Stimulated activated CD8-positive, alpha-beta memory T cell treated with anti-CD3 and anti-CD28 coated beads, Interleukin-4, amount 100 ng/mL, for 4 hours (primary cell): ENCODE results near the gene XXYLT1.

Source experiments
- DNase-seq, 2 donors: peaks; one replicate each; pipeline ENCODE4 v3.0.0-alpha.2; 2020; ENCODE audit warnings: low read depth in 2 of 2, low spot score in 1 of 2

The XXYLT1 gene

DNA sequence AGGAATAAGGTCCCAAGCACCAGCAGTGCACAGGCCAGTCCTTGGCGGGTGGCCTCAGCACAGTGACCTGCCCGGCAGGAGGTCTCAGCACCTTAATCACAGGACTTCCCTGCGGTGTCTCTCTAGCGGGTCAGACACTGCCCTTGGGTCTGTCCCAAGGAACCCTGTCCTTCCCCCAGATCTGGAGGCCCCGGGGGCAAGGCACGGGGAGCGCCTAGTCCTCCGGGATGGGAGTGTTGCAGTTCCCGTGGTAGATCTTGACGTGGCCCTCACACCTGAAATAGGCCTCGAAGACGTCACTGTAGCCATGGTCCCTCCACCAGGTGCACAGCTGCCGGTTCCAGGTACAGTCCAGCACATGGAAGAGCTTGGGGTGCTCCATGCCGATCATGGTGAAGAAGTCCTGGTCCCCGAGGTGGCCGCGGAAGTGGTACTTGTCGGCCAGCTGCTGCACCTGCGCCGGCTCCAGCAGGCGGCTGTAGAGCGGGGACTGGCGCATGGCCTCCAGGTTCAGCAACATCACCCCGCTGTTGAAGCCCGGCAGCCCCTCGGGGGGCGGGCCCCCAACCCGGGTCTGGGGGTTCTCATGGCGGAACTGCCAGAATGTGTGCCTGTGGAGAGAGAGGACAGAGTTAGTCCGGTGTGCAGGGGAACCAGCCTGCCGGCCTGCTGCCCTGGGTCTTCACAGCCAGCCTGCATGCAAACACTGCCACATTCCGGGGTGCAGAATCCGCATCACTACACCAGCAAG, 201.3 kb downstream of the XXYLT1 start:
- DNase-seq = no peak

GRCh38 chr3:195068084-195069080, 202.6 kb downstream of the XXYLT1 start:
- DNase-seq = no peak

GRCh38 chr3:195066441-195066841, 204.5 kb downstream of the XXYLT1 start:
- no peak for DNase-seq

- DNase-seq = no peak
Measured at GRCh38 chr3:195065864-195066185, 205.1 kb downstream of the XXYLT1 start.

- no peak for DNase-seq
Measured at GRCh38 chr3:195065142-195065863, 205.7 kb downstream of the XXYLT1 start.

- no peak for DNase-seq
Measured at GRCh38 chr3:195064300-195064931, 206.5 kb downstream of the XXYLT1 start.

- no peak for DNase-seq
Measured at GRCh38 chr3:195063581-195064193, 207.3 kb downstream of the XXYLT1 start.

- no peak for DNase-seq
Measured at GRCh38 chr3:195062866-195063540, 208.0 kb downstream of the XXYLT1 start.

GRCh38 chr3:195061756-195062655, 209.0 kb downstream of the XXYLT1 start:
- no peak for DNase-seq

GRCh38 chr3:195060531-195061291, 210.2 kb downstream of the XXYLT1 start:
- DNase-seq = no peak

GRCh38 chr3:195060217-195060481, 210.8 kb downstream of the XXYLT1 start:
- no peak for DNase-seq

DNA sequence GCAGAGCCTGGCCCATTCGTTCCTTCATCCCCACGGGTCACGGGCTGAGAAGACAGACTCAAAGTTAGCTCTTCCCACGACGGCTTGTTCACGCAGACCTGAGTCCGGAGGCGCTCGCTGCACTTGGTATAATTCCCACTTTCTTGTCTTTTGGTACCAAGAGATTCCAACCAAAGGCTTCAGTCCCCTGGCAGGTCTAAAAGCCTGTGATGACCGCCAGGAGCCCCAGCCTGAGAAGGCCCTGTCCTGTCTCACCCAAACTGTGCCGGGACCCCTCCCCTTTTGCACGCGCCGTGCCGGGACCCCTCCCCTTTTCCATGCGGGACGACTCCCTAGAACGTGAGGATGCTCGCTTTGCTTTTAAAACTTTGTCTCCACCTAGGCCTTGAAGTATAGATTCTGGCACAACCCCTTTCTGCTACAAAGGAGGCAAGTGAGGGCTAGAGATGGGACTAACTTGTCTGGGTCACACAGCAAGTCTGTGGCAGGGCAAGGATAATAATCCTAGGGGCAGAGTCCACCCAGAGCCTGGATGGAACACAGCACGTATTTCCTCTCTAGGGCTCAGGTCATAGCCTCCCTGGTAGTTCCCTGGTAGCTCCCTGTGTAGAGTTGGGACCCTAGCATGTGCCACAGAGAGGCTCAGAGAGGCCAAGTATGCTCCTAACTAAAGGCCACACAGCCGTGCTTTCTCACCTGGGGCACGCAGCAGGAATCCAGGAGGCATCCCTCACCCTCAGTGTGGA, 211.3 kb downstream of the XXYLT1 start:
- DNase-seq = no peak

- no peak for DNase-seq
Measured at GRCh38 chr3:195059006-195059350, 212.0 kb downstream of the XXYLT1 start.

GRCh38 chr3:195058336-195059005, 212.5 kb downstream of the XXYLT1 start:
- no peak for DNase-seq

GRCh38 chr3:195057716-195058115, 213.2 kb downstream of the XXYLT1 start:
- no peak for DNase-seq

DNA sequence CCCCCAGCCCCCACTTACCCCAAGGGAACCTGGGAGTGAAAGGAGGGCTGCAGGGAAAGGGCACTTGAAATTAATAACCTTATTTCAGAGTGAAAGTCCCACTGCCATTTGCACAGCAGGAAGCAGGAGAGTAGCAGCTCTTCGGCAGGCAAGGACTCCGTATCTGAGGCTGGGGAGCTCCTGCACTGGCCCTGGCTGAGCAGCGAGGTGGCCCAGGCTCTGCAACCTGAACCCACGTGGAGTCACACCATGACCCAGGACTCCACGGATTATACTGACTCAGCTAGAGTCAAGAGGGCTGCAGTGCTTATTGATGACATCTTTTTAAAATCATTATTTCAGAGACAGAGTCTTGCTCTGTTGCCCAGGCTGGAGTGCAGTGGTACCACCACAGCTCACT, 214.5 kb downstream of the XXYLT1 start:
- DNase-seq = no peak

DNA sequence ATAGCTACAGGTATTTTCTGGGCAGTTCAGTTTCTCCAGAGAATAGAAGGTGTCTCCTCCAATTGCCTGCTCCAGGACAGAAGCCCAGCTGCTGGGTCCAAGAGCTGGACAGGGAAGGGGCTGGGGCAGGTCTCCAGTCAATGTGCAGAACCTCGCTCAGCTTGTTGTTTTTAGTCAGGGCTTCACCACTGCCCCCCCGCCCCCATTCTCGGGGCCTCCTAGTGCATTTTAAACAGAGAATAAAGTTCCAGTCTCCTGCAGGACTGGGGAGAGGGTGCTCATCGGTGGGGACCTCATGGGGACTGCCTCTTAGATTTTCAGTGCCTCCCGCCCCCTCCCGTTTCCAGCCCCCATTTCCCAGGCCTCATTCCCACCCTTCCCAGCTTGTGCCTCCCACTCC, 216.6 kb downstream of the XXYLT1 start:
- DNase-seq = no peak

- no peak for DNase-seq
Measured at GRCh38 chr3:195052939-195053338, 218.0 kb downstream of the XXYLT1 start.
